Large intestine (tissue), 3 donors: Measurements from ENCODE around the gene COL17A1. TPM values are rescaled to one million over a fixed set of nuclear protein-coding genes. Genes with fewer than 3 reads are reported as not detected.

ENCODE experiments used
- DNase-seq, 2 donors: peaks; one replicate each; pipeline versions ENCODE4 v3.0.0 to v3.0.0-alpha.2; 2013
- H3K27ac ChIP-seq: one replicate; pipeline ENCODE4 v1.5.1; 2013; ENCODE audit warnings: low read length
- H3K27me3 ChIP-seq: 2 replicates; pipeline ENCODE4 v1.6.1; 2013; ENCODE audit warnings: low read length; ENCODE audit not compliant: control insufficient read depth, insufficient read depth
- H3K36me3 ChIP-seq: 2 replicates; pipeline ENCODE4 v1.6.1; 2013; ENCODE audit warnings: low read length; ENCODE audit not compliant: control insufficient read depth, insufficient read depth
- H3K4me1 ChIP-seq: one replicate; pipeline ENCODE4 v1.6.1; 2013; ENCODE audit warnings: low read length; ENCODE audit not compliant: control insufficient read depth, insufficient read depth
- H3K4me3 ChIP-seq: one replicate; pipeline ENCODE4 v1.5.1; 2013; ENCODE audit warnings: low read length
- H3K9me3 ChIP-seq: one replicate; pipeline ENCODE4 v1.6.1; 2013; ENCODE audit warnings: mild to moderate bottlenecking, low read depth, low read length, moderate library complexity; ENCODE audit not compliant: control insufficient read depth
- WGBS: methylation state at CpG from one replicate; pipeline ENCODE4 v1.1.5; 2013; ENCODE audit warnings: low lambda C conversion rate; ENCODE audit not compliant: insufficient coverage; 5-methylcytosine and 5-hydroxymethylcytosine counted together
- polyA plus RNA-seq: library from polyadenylated mRNA; unstranded; fragments of 120-200 nt; gene quantifications from one replicate; pipeline ENCODE4 v1.2.1, GENCODE V29; 2013

The COL17A1 gene
- polyA plus RNA-seq, 1 donor = 8.8 TPM

DNA sequence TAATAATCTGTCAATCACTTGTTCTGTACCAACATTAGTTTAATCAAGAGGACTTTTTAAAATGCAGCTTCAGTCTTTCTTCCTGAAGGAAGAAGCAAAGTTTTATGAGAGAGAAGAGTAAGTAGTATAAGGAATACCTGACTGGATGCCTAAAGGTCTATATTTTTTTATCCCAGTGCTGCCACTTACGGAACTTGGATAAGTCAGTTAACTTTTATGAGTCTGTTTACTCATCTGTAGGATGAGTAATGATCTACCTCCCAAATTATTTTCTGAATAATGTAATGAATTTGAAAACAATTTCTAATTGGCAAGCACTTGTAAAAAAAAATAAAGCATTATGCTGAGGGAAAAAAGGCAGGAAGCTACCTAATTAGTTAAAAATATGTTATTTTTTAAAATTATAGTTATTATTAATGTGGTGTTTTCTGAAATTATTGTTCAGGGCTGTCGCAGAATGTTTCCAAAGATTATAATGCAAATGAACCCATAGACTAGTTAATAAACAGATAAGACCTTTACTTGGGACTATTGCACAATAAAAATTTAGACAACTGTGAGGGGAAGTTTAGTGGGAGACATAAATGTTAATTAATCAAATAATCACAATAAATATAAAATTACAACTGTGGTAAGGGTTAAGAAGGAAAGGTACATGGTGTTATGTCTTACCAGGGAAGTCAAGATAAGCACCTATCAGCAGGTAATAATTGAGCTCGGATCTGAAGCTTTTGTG lies 94.1 kb downstream of the COL17A1 start:
- H3K9me3 ChIP-seq = no peaks in the 10 kb centered on the region
- H3K4me1 ChIP-seq = no peaks in the 10 kb centered on the region
- no peak overlapping the region for H3K27ac ChIP-seq
- WGBS = 78% methylated on average over 2 of the region's 3 CpGs
- H3K36me3 ChIP-seq = peaks cover 7% of the 10 kb centered on the region
- no peak for DNase-seq
- H3K27me3 ChIP-seq = no peaks in the 10 kb centered on the region
- no peak overlapping the region for H3K4me3 ChIP-seq

DNA sequence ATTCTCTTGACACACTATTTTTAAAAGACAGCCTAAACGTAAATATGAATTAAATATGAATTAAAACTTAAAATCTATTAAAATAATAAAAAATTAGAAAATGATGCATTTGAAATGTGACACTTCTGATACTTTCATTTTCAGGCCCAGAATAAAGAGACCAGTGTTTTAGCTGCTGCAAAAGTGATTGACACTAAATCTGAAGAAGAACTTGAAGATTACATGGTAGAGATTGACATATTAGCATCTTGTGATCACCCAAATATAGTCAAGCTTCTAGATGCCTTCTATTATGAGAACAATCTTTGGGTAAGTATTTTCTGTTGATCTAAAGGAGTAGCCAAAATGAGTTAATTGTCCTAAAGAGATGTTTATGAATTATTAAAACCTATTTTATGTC lies 95.1 kb downstream of the COL17A1 start:
- H3K27me3 ChIP-seq = no peaks in the 10 kb centered on the region
- H3K27ac ChIP-seq = no peak overlapping the region
- DNase-seq = no peak
- 100% methylated on average over 1 of the region's 1 CpG for WGBS
- H3K36me3 ChIP-seq = peaks cover 3% of the 10 kb centered on the region
- no peak overlapping the region for H3K4me3 ChIP-seq
- no peaks in the 10 kb centered on the region for H3K4me1 ChIP-seq
- no peaks in the 10 kb centered on the region for H3K9me3 ChIP-seq

- Histone ChIP-seq H3K36me3 (peaks cover 3% of the 10 kb centered on the region), H3K9me3 (no peaks in the 10 kb centered on the region), H3K4me3 (no peak overlapping the region), H3K27ac (no peak overlapping the region), H3K4me1 (no peaks in the 10 kb centered on the region), H3K27me3 (no peaks in the 10 kb centered on the region)
- peak in 1 of 2 donors; percentile 25 for DNase-seq
- 67% methylated on average over 3 of the region's 3 CpGs for WGBS
Observed at GRCh38 chr10:103990121-103990520, 95.6 kb downstream of the COL17A1 start.

DNA sequence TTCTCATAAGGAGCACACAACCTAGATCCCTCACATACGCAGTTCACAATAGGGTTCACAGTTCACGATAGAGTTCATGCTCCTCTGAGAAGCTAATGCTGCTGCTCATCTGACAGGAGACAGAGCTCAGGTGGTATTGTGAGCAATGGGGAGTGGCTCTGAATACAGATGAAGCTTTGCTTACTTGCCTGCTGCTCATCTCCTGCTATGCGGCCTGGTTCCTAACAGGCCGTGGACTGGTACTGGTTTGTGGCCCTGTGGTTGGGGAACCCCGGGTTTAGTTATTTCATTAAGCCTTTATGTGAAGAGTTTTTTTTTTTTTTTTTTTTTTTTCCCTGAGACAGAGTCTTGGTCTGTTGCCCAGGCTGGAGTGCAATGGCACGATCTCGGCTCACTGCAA lies 99.3 kb downstream of the COL17A1 start:
- H3K27me3 ChIP-seq = no peaks in the 10 kb centered on the region
- no peaks in the 10 kb centered on the region for H3K36me3 ChIP-seq
- H3K4me1 ChIP-seq = peaks cover 9% of the 10 kb centered on the region
- no peak overlapping the region for H3K4me3 ChIP-seq
- WGBS = no CpG with 5 or more reads among the region's 7 CpGs
- DNase-seq = no peak
- H3K9me3 ChIP-seq = no peaks in the 10 kb centered on the region
- H3K27ac ChIP-seq = no peak overlapping the region

- H3K27me3 ChIP-seq = no peaks in the 10 kb centered on the region
- no peaks in the 10 kb centered on the region for H3K9me3 ChIP-seq
- H3K4me1 ChIP-seq = peaks cover 9% of the 10 kb centered on the region
- no peaks in the 10 kb centered on the region for H3K36me3 ChIP-seq
- no peak overlapping the region for H3K27ac ChIP-seq
- no peak overlapping the region for H3K4me3 ChIP-seq
- no peak for DNase-seq
Observed at GRCh38 chr10:103985726-103986125, 100.0 kb downstream of the COL17A1 start.

DNA sequence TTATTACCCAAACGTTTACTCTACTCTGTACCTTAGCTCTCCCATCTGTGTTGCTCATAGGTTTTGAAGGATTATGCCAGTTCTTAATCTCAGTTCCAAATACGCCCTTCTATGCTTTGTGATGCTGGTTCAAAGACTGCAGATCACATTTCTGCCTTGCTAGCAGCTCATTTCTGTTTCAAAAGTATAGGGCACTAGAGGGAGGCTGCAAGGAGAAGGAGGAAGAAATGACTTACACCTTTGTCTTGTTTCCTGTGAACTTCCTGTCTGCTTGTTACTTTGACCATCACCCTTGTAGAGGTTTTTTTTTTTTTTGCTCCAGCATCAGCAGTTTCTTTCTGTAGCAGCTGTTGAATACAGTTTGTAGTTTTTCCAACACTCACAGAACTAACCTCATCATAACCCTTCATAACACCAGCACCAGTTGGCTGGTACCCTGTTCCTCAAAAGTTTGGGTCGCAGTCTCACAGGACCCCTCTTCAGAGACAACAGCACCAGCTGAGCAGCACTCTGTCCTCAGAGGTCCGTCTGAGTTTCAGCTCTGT lies 102.2 kb downstream of the COL17A1 start:
- no peaks in the 10 kb centered on the region for H3K27me3 ChIP-seq
- H3K4me3 ChIP-seq = no peak overlapping the region
- H3K36me3 ChIP-seq = no peaks in the 10 kb centered on the region
- H3K4me1 ChIP-seq = peaks cover 9% of the 10 kb centered on the region
- H3K9me3 ChIP-seq = no peaks in the 10 kb centered on the region
- DNase-seq = peak in 1 of 2 donors; percentile 58
- peak overlapping the region; percentile 41 for H3K27ac ChIP-seq
- WGBS = 0% methylated on average over 1 of the region's 4 CpGs

DNA sequence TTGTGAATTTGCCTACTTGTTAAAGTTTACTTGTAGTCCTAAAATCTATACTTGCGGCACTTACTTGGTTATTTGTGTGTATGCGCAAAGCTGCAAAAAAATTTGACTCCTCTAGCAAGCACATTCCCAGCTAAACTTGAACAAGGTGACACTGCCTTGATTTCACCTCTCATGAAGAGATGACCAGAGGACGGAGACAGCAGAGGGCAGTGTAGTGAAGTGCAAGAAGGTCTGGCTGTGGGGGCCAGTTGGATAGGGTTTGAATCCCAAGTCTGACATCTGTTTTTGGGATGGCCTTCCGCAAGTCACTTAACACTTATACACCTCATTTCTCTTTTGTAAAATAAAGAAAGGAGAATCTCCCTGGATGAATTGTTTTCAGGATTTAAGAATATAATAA lies 103.0 kb downstream of the COL17A1 start:
- no peak for DNase-seq
- Histone ChIP-seq H3K27ac (no peak overlapping the region), H3K4me1 (peaks cover 9% of the 10 kb centered on the region), H3K9me3 (no peaks in the 10 kb centered on the region), H3K27me3 (no peaks in the 10 kb centered on the region), H3K4me3 (no peak overlapping the region), H3K36me3 (no peaks in the 10 kb centered on the region)
- no CpG with 5 or more reads among the region's 4 CpGs for WGBS

Other genes with a start within 250 kb of the COL17A1 start
- gene SH3PXD2A, start 230.3 kb downstream of the COL17A1 start, polyA plus RNA-seq = 32.0 TPM
- gene STN1, start 167.7 kb downstream of the COL17A1 start, polyA plus RNA-seq = 13.4 TPM
- 34.0 TPM for gene SLK, start 118.7 kb downstream of the COL17A1 start, polyA plus RNA-seq
- 9.3 TPM for gene SFR1, start 36.3 kb upstream of the COL17A1 start, polyA plus RNA-seq
- gene CFAP43, start 146.5 kb upstream of the COL17A1 start, polyA plus RNA-seq = 5.6 TPM
- 229 TPM for gene GSTO1, start 169.0 kb upstream of the COL17A1 start, polyA plus RNA-seq
- gene GSTO2, start 183.3 kb upstream of the COL17A1 start, polyA plus RNA-seq = 35.7 TPM